HepG2 (cell line): ENCODE data around the gene COA3. TPM values are rescaled to one million over a fixed set of nuclear protein-coding genes. Genes with fewer than 3 reads are reported as not detected.

ENCODE experiments used
- ATAC-seq: fragments of 200-7000 bp; cut with Tn5 transposase; 3 replicates; pipeline ENCODE4 v1.9.1; 2020; ENCODE audit warnings: mild to moderate bottlenecking, moderate library complexity
- BruUV-seq: library from RNA; stranded (reverse); fragments of 400-500 nt; replicated peaks from 2 replicates; lab custom pipeline; 2021; lab: Mats Ljungman, UMichigan
- CTCF ChIA-PET: fragments of 300-600 bp; formaldehyde crosslinking; extraction: SDS; loops from one replicate; lab custom pipeline; 2021; ENCODE audit warnings: low total read pairs, inconsistent platforms, low intra/inter-chr PET ratio; lab: Yijun Ruan, JAX
- POLR2A ChIA-PET: fragments of 350-600 bp; sonication (Branson Sonifier 250); formaldehyde crosslinking; loops from one replicate; lab custom pipeline; 2020; ENCODE audit warnings: antibody characterized with exemption, inconsistent platforms; lab: Yijun Ruan, JAX
- DNase-seq: peaks from one replicate; pipeline ENCODE4 v3.0.0-alpha.2; 2015; ENCODE audit warnings: low spot score
- FAIRE-seq: peaks from 3 replicates; lab custom pipeline; 2011; peaks lifted over from hg19 to GRCh38; lab: Jason Lieb, UNC
- H2AFZ ChIP-seq: one replicate; pipeline ENCODE4 v1.6.1; 2011; ENCODE audit warnings: low read length, inconsistent platforms
- H3K27ac ChIP-seq: fragments of 300-600 bp; 3 replicates; pipeline ENCODE4 v1.8.0; 2011; ENCODE audit warnings: mixed run types, mild to moderate bottlenecking, mixed read lengths, low read length, inconsistent platforms; ENCODE audit not compliant: insufficient read depth; ENCODE audit errors: extremely low read length
- H3K27me3 ChIP-seq, 2 experiments: fragments of 200-600 bp in 1 of 2; 2 replicates in 1 of 2; 3 replicates in 1 of 2; pipeline versions ENCODE4 v1.6.0 to v1.8.0; 2011; ENCODE audit warnings: low read length in 2 of 2, mild to moderate bottlenecking in 2 of 2, moderate library complexity in 2 of 2, inconsistent platforms in 1 of 2; ENCODE audit not compliant: insufficient read depth in 2 of 2, control insufficient read depth in 1 of 2
- H3K36me3 ChIP-seq, 2 experiments: fragments of 200-600 bp in 1 of 2; replicated peaks in 1 of 2; 2 replicates in 1 of 2; 3 replicates in 1 of 2; pipeline versions ENCODE4 v1.5.1 to v1.8.0; 2011; ENCODE audit warnings: low read length in 2 of 2, inconsistent platforms in 1 of 2; ENCODE audit not compliant: insufficient read depth in 2 of 2, control insufficient read depth in 1 of 2
- H3K4me1 ChIP-seq: 2 replicates; pipeline ENCODE4 v1.5.1; 2012; ENCODE audit warnings: low read length, inconsistent platforms; ENCODE audit not compliant: insufficient read depth
- H3K4me2 ChIP-seq: 2 replicates; pipeline ENCODE4 v1.6.0; 2011; ENCODE audit warnings: low read depth, low read length, inconsistent platforms
- H3K4me3 ChIP-seq, 3 experiments: fragments of 200-600 bp in 1 of 3; sonication (generic), shearing (Covaris generic) in 1 of 3; replicated peaks in 1 of 3; 2 replicates each; pipeline ENCODE4 v1.5.1; 2011 to 2016; ENCODE audit warnings: low read length in 3 of 3, inconsistent platforms in 2 of 3, low read depth in 2 of 3, mild to moderate bottlenecking in 2 of 3, control low read depth in 1 of 3, mixed read lengths in 1 of 3; ENCODE audit not compliant: insufficient read depth in 1 of 3
- H3K79me2 ChIP-seq: one replicate; pipeline ENCODE4 v1.6.1; 2011; ENCODE audit warnings: low read length, inconsistent platforms; ENCODE audit not compliant: insufficient read depth
- H3K9ac ChIP-seq: 2 replicates; pipeline ENCODE4 v1.6.0; 2011; ENCODE audit warnings: mild to moderate bottlenecking, low read depth, low read length, inconsistent platforms; ENCODE audit not compliant: insufficient read depth
- H3K9me3 ChIP-seq: 2 replicates; pipeline ENCODE4 v1.5.1; 2012; ENCODE audit warnings: mild to moderate bottlenecking, low read length
- H4K20me1 ChIP-seq: 2 replicates; pipeline ENCODE4 v1.6.0; 2011; ENCODE audit warnings: inconsistent platforms, mild to moderate bottlenecking, low read length, moderate library complexity; ENCODE audit not compliant: insufficient read depth
- DNMT1 ChIP-seq: sonication (generic); formaldehyde crosslinking; IDR thresholded peaks from 2 replicates; pipeline ENCODE4 v1.5.1; 2020; ENCODE audit warnings: mild to moderate bottlenecking, missing genetic modification reagents
- GFI1 ChIP-seq: sonication (generic); formaldehyde crosslinking; IDR thresholded peaks from 2 replicates; pipeline ENCODE4 v1.5.0; 2020; ENCODE audit warnings: missing genetic modification reagents, mild to moderate bottlenecking, borderline replicate concordance
- MIER3 ChIP-seq: IDR thresholded peaks from 2 replicates; pipeline ENCODE4 v1.6.1; 2016; ENCODE audit warnings: missing compliant biosample characterization, borderline replicate concordance
- NFIC ChIP-seq: IDR thresholded peaks from 2 replicates; pipeline ENCODE4 v1.6.1; 2012; ENCODE audit warnings: mild to moderate bottlenecking, low read length, inconsistent platforms
- NPAS2 ChIP-seq: sonication (generic); formaldehyde crosslinking; IDR thresholded peaks from 2 replicates; pipeline ENCODE4 v1.8.0; 2022; ENCODE audit warnings: mild to moderate bottlenecking, missing genetic modification reagents, borderline replicate concordance
- RBM39 ChIP-seq: fragments of 200-400 bp; formaldehyde crosslinking; IDR thresholded peaks from one replicate; pipeline ENCODE4 v1.6.1; 2018; ENCODE audit warnings: antibody characterized with exemption, mild to moderate bottlenecking, low read depth, low read length; ENCODE audit not compliant: poor library complexity, severe bottlenecking
- ZKSCAN1 ChIP-seq: fragments of 150-350 bp; IDR thresholded peaks from 2 replicates; pipeline ENCODE4 v1.6.1; 2014; ENCODE audit warnings: low read length
- ZNF205 ChIP-seq: IDR thresholded peaks from 2 replicates; pipeline ENCODE4 v1.6.1; 2018; ENCODE audit warnings: missing biosample characterization, missing genetic modification reagents
- ZNF232 ChIP-seq: sonication (generic); formaldehyde crosslinking; IDR thresholded peaks from 2 replicates; pipeline ENCODE4 v1.4.0; 2020; ENCODE audit warnings: missing genetic modification reagents, borderline replicate concordance
- ZNF598 ChIP-seq: sonication (generic); formaldehyde crosslinking; IDR thresholded peaks from 2 replicates; pipeline ENCODE4 v1.5.1; 2020; ENCODE audit warnings: mild to moderate bottlenecking, missing genetic modification reagents, borderline replicate concordance
- WGBS: methylation state at CpG from one replicate; pipeline ENCODE4 v1.1.6; 2017; ENCODE audit warnings: low lambda C conversion rate; 5-methylcytosine and 5-hydroxymethylcytosine counted together
- in situ Hi-C: cut with HindIII; loops from 2 replicates; pipeline ENCODE4 v1.10.0; 2017; ENCODE audit warnings: low pct_unique_long_range_greater_than_20kb; ENCODE audit not compliant: extremely low pct_ligation_motif_present
- intact Hi-C: fragments of 100-400 bp; cut with micrococcal nuclease; formaldehyde crosslinking; loops from one replicate; pipeline ENCODE4 v1.10.0; 2022; ENCODE audit not compliant: unreplicated experiment
- polyA plus RNA-seq, 8 experiments: library from polyadenylated mRNA; depleted of rRNA in 3 of 8; stranded (reverse) in 7 of 8; unstranded in 1 of 8; fragments of >200 nt; fragmentation: Illumina TruSeq in 4 of 8; extraction: Trizol in 4 of 8; gene quantifications; 2 replicates each; pipeline versions ENCODE4 v1.2.1 to v1.2.3, GENCODE V29; 2011 to 2016; ENCODE audit warnings: low read depth in 4 of 8, missing spikeins in 1 of 8, mixed read lengths in 1 of 8; ENCODE audit not compliant: insufficient read depth in 1 of 8
- total RNA-seq, 5 experiments: library from RNA; depleted of rRNA; stranded (reverse); fragments of >200 nt; fragmentation: Illumina TruSeq; extraction: Trizol; gene quantifications; 2 replicates each; pipeline ENCODE4 v1.2.3, GENCODE V29; 2016; ENCODE audit warnings: low read depth in 1 of 5
- TF ChIP-seq, protein P1 (sequence below): sonication (generic); formaldehyde crosslinking; IDR thresholded peaks from 2 replicates; pipeline ENCODE4 v1.9.0; 2021; ENCODE audit warnings: missing genetic modification reagents, borderline replicate concordance
- TF ChIP-seq, protein P2 (sequence below): sonication (generic); formaldehyde crosslinking; IDR thresholded peaks from 2 replicates; pipeline ENCODE4 v1.4.0; 2020; ENCODE audit warnings: low read depth, mild to moderate bottlenecking, missing genetic modification reagents
- TF ChIP-seq, protein P3 (sequence below): IDR thresholded peaks from 2 replicates; pipeline ENCODE4 v1.6.1; 2016; ENCODE audit warnings: missing compliant biosample characterization, missing genetic modification reagents, borderline replicate concordance
- TF ChIP-seq, protein P4 (sequence below): sonication (generic); formaldehyde crosslinking; IDR thresholded peaks from 2 replicates; pipeline ENCODE4 v1.5.0; 2020; ENCODE audit warnings: mild to moderate bottlenecking, missing genetic modification reagents, borderline replicate concordance

Gene COA3
- total and polyA plus RNA-seq, 2 of the 13 experiments (the other 11 are each of a cell fraction or from before 2014, with no cell fraction given) = 133 to 202 TPM

DNA sequence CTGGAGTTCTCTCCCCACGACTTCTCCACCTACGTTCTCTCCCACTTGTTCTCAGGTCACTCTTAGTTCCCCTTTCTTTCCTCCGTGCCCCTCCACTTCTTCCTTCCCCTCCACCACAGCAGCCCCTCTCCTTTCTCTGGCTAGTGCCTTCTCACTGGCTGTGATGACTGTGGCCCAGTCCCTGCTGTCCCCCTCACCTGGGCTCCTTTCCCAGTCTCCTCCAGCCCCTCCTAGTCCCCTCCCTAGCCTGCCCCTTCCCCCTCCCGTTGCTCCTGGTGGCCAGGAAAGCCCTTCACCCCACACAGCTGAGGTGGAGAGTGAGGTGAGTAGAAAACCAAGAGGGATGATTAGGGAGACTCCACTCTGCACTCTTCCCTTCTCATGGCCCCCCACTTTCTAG, 3.4 kb downstream of the COA3 start (continued):
- TF ChIP-seq NPAS2 (CRISPR knock-in tag) = no peak
- TF ChIP-seq GFI1 (CRISPR knock-in tag) = no peak

- DNase-seq = no peak
- WGBS = 93% methylated on average over 5 of the region's 5 CpGs
- intact Hi-C loops = no loop called here
- TF ChIP-seq, protein P1, sequence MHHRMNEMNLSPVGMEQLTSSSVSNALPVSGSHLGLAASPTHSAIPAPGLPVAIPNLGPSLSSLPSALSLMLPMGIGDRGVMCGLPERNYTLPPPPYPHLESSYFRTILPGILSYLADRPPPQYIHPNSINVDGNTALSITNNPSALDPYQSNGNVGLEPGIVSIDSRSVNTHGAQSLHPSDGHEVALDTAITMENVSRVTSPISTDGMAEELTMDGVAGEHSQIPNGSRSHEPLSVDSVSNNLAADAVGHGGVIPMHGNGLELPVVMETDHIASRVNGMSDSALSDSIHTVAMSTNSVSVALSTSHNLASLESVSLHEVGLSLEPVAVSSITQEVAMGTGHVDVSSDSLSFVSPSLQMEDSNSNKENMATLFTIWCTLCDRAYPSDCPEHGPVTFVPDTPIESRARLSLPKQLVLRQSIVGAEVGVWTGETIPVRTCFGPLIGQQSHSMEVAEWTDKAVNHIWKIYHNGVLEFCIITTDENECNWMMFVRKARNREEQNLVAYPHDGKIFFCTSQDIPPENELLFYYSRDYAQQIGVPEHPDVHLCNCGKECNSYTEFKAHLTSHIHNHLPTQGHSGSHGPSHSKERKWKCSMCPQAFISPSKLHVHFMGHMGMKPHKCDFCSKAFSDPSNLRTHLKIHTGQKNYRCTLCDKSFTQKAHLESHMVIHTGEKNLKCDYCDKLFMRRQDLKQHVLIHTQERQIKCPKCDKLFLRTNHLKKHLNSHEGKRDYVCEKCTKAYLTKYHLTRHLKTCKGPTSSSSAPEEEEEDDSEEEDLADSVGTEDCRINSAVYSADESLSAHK (CRISPR knock-in tag) = no peak
- TF ChIP-seq RBM39 (no peak), ZNF232 (CRISPR knock-in tag) (no peak), MIER3 (no peak), NFIC (no peak; the same call in 1 of the 2 replicates), DNMT1 (no peak), ZKSCAN1 (peak; percentile 91), ZNF598 (CRISPR knock-in tag) (no peak), ZNF205 (CRISPR knock-in tag) (no peak)
- TF ChIP-seq, protein P2, sequence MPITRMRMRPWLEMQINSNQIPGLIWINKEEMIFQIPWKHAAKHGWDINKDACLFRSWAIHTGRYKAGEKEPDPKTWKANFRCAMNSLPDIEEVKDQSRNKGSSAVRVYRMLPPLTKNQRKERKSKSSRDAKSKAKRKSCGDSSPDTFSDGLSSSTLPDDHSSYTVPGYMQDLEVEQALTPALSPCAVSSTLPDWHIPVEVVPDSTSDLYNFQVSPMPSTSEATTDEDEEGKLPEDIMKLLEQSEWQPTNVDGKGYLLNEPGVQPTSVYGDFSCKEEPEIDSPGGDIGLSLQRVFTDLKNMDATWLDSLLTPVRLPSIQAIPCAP (CRISPR knock-in tag) = no peak
- TF ChIP-seq, protein P3, sequence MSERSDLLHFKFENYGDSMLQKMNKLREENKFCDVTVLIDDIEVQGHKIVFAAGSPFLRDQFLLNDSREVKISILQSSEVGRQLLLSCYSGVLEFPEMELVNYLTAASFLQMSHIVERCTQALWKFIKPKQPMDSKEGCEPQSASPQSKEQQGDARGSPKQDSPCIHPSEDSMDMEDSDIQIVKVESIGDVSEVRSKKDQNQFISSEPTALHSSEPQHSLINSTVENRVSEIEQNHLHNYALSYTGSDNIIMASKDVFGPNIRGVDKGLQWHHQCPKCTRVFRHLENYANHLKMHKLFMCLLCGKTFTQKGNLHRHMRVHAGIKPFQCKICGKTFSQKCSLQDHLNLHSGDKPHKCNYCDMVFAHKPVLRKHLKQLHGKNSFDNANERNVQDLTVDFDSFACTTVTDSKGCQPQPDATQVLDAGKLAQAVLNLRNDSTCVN (CRISPR knock-in tag) = no peak
- TF ChIP-seq, protein P4, sequence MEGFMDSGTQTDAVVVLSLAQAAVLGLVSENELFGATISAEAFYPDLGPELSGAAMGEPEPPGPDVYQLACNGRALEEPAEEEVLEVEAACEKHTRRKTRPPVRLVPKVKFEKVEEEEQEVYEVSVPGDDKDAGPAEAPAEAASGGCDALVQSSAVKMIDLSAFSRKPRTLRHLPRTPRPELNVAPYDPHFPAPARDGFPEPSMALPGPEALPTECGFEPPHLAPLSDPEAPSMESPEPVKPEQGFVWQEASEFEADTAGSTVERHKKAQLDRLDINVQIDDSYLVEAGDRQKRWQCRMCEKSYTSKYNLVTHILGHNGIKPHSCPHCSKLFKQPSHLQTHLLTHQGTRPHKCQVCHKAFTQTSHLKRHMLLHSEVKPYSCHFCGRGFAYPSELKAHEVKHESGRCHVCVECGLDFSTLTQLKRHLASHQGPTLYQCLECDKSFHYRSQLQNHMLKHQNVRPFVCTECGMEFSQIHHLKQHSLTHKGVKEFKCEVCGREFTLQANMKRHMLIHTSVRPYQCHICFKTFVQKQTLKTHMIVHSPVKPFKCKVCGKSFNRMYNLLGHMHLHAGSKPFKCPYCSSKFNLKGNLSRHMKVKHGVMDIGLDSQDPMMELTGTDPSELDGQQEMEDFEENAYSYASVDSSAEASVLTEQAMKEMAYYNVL = no peak
Observed at GRCh38 chr17:42792545-42792944, 6.0 kb downstream of the COA3 start.

More at GRCh38 chr17:42792545-42792944, 6.0 kb downstream of the COA3 start:
- no TSS peak for BruUV-seq
- Histone ChIP-seq H3K4me3 (no peak overlapping the region), H3K36me3 (peaks cover 2 to 8% of the 10 kb centered on the region in 2 experiments; a peak in 4 of 5 replicates), H3K9ac (no peak overlapping the region), H3K79me2 (peaks cover 10% of the 10 kb centered on the region), H3K4me1 (peaks cover 65% of the 10 kb centered on the region), H3K4me2 (no peak overlapping the region), H3K9me3 (no peaks in the 10 kb centered on the region), H2AFZ (no peak overlapping the region), H4K20me1 (no peaks in the 10 kb centered on the region), H3K27me3 (no peaks in the 10 kb centered on the region; a peak in 1 of 5 replicates), H3K27ac (peak overlapping the region; percentile 58)
- no peak for ATAC-seq
- POLR2A ChIA-PET = interaction anchor here (0.9 to 12.5 kb wide), 6 partner anchors 10 to 41 kb away, joined by 3 to 278 read pairs (median 10); partner anchors contain the start of genes PSME3, VPS25 and WNK4
- FAIRE-seq = no peak
- CTCF ChIA-PET = no interaction called here
- in situ Hi-C loops = no loop called here
